EL (cell line): ENCODE measurements around the gene OTULINL.

Experiments used
- DNase-seq: peaks from one replicate; pipeline ENCODE4 v3.0.0-alpha.2; 2016

Gene OTULINL

DNA sequence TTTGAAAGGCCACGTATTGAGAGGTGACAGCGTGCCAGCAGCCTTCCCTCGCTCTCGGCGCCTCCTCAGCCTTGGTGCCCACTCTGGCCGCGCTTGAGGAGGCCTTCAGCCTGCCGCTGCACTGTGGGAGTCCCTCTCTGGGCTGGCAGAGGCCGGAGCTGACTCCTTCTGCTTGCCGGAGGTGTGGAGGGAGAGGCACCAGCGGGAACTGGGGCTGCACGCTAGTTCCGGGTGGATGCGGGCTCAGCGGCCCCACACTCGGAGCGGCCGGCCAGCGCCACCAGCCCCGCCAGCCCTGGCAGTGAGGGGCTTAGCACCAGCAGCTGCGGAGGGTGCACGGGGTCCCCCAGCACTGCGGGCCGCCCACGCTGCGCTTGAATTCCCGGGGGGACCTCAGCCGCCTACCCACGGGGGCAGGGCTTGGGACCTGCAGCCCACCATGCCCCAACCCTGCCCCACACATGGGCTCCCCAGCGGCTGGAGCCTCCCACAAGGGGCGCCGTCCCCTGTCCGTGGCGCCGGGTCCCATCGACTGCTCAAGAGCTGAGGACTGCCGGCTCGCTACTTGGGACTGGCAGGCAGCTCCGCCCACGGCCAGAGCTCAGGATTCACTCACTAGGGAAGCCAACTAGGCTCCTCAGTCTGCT lies 4.4 kb upstream of the OTULINL start:
- DNase-seq: no peak

- no peak for DNase-seq
These were observed 3.6 kb upstream of the OTULINL start for GRCh38 chr5:14577971-14578370.

DNA sequence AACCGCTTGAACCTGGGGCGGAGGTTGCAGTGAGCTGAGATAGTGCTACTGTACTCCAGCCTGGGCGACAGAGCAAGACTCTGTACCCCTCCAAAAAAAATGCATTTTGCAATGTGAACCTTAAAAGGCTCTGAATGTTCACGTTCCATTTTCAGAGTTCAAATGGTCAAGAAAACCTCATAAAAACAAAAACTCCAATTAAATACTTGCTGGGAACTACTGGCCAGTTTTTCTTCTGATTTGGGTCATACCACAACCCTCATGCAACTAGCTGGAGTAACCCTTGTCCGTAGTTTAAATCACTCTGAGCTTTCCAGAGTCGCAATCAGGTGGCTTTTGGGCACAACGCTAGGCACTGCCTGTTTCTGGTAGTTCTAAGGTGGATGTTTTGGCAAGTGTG lies 2.3 kb upstream of the OTULINL start:
- no peak for DNase-seq

- DNase-seq: no peak
These were observed 1.7 kb upstream of the OTULINL start for GRCh38 chr5:14579731-14580397.

GRCh38 chr5:14580398-14581034 lies 1.1 kb upstream of the OTULINL start:
- DNase-seq: peak; percentile 68

- peak; percentile 46 for DNase-seq
These were observed 552 bp downstream of the OTULINL start for GRCh38 chr5:14581891-14582796.

GRCh38 chr5:14582797-14583137 lies 1.2 kb downstream of the OTULINL start:
- DNase-seq: peak; percentile 13

- no peak for DNase-seq
These were observed 3.3 kb downstream of the OTULINL start for GRCh38 chr5:14584848-14585247.

- DNase-seq: no peak
These were observed 5.6 kb downstream of the OTULINL start for GRCh38 chr5:14587150-14587549.

- DNase-seq: no peak
These were observed 6.6 kb downstream of the OTULINL start for GRCh38 chr5:14588145-14588544.

DNA sequence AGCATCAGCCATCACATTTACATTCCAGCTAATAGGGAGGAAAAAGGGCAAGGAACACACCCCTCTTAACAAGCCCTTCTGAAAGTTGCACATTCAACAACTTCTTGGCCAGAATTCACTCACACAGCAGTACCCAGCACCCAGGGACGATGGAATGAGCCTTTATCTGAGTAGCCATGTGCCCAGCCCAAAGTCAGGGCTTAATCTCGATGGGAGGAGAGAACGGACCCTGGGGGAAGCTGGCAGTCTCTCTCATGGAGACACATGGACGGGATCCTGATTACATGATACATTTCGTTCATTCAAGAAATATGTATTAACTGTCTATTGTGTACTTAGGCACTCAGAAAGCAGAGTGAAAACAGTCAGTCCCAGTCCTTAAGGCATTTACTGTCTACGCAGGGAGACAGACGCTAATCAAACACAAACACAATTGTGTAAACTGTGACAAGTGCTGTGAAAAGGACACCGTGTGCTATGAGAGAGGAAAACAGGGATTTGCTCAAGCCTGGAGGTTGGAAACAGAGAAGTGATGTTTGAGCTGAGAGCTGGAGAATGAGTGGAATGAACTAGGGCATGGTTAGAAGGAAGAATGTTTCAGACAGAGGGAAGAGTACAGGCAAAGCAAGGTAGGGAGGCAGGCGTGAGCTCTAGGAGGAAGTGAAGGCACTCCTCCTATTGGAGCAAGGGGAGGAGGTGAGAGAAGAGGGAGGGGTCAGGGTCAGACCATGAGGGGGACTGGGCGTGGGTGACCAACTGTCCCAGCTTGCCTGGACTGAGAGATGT lies 7.4 kb downstream of the OTULINL start:
- no peak for DNase-seq

DNA sequence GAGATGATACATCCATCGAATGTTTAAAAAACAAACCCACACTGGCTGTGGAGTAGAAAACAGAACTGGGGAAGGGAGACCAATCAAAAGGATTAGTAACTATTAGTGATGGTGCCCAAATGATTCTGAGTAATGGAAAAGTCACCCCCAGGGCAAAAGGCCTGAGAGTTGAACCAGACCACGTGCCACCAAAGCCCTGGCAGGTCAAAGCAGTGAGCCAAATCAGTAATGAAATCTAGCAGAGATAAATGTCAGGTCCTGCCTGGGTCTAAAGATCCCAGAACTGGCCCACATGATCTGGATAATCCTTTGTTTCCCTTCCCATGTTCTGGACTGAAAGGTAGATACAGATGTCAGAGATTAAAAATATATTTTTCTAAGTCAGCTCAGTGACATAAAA lies 9.4 kb downstream of the OTULINL start:
- DNase-seq: peak; percentile 32

DNA sequence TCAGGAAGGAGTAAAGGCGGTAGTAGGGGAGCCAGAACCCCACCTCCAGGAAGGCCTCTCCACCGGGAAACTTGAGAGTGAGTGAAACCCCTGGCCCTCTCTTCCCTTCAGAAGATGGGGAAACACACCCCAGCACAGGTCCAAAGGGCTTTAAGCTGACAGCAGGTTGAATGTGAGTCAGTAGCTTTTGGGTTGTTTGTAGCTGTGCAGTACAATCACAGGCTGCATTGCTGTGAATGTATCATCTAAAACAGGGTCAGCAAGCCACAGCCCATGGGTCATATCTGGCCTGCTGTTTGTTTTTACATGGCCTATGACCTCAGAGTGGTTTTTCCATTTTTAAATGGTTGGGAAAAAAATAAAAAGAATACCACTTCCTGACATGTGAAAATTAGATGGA lies 10.0 kb downstream of the OTULINL start:
- peak; percentile 56 for DNase-seq

- DNase-seq: peak; percentile 78
These were observed 11.9 kb downstream of the OTULINL start for GRCh38 chr5:14593326-14594021.

- no peak for DNase-seq
These were observed 12.9 kb downstream of the OTULINL start for GRCh38 chr5:14594378-14595074.

DNA sequence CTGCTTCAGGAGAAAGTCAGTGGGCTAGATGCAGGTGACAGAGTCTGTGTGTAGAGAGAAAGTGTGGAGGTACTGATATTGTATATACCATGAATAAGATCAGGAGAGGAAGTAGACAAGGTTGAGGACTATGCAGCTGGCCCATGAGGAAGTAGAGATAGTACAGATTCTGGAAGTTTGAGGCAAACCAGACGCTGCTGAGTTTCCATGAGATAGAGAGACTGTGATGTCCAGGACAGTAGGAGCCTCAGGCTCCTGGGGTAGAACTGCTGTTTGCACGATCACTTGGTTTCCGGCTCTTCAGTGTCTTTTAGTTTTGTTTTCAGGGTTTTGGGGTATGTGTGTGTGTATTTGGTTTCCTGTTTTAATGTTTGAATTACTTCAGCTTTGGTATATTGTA lies 13.6 kb downstream of the OTULINL start:
- DNase-seq: no peak

- no peak for DNase-seq
These were observed 14.3 kb downstream of the OTULINL start for GRCh38 chr5:14595891-14596290.

- DNase-seq: no peak
These were observed 15.5 kb downstream of the OTULINL start for GRCh38 chr5:14597080-14597479.

DNA sequence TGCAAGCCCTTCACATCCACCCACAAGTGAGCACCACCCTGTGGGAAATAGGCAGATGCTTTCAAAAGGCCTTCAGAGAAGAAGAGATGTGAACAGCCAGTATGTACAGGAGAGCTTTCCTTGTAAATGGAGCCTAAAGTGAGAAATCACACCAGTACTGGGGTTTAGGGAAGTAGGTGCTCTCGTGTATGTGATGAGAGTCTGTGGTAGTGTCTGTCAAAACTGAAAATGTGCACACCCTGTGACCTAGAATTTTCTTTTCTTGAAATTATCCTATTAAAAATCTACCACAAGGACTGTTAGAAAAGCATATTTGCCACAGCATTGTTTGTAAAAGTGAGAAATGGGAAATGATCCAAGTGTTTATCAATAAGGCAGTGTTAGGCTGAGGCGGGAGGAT lies 16.6 kb downstream of the OTULINL start:
- DNase-seq: no peak

- DNase-seq: no peak
These were observed 18.0 kb downstream of the OTULINL start for GRCh38 chr5:14599476-14600127.

GRCh38 chr5:14600846-14601245 lies 19.3 kb downstream of the OTULINL start:
- no peak for DNase-seq
